K562 (cell line): ENCODE results near the gene PLEKHG5. TPM values are rescaled to one million over a fixed set of nuclear protein-coding genes. Genes with fewer than 3 reads are reported as not detected.

Source experiments
- CBFB ChIP-seq: sonication (generic); formaldehyde crosslinking; IDR thresholded peaks from 2 replicates; pipeline ENCODE4 v1.4.0; 2020; ENCODE audit warnings: mild to moderate bottlenecking, missing genetic modification reagents
- CCAR2 ChIP-seq: fragments of 200-400 bp; formaldehyde crosslinking; IDR thresholded peaks from 2 replicates; pipeline ENCODE4 v1.6.1; 2017; ENCODE audit warnings: mild to moderate bottlenecking, low read depth, low read length
- MCM5 ChIP-seq: fragments of 450-650 bp; IDR thresholded peaks from 2 replicates; pipeline ENCODE4 v1.6.1; 2016; ENCODE audit warnings: low read depth
- MTA3 ChIP-seq: fragments of 450-650 bp; formaldehyde crosslinking; IDR thresholded peaks from 2 replicates; pipeline ENCODE4 v1.6.1; 2017; ENCODE audit warnings: mild to moderate bottlenecking, borderline replicate concordance
- POLR3A ChIP-seq: IDR thresholded peaks from 2 replicates; pipeline ENCODE4 v1.6.1; 2011; ENCODE audit warnings: borderline replicate concordance, mild to moderate bottlenecking, moderate library complexity; ENCODE audit not compliant: insufficient read length, insufficient read depth; ENCODE audit errors: extremely low read depth
- STAG1 ChIP-seq: sonication (generic); formaldehyde crosslinking; IDR thresholded peaks from 2 replicates; pipeline ENCODE4 v1.5.0; 2020; ENCODE audit warnings: missing genetic modification reagents, borderline replicate concordance
- STAT5A ChIP-seq: IDR thresholded peaks from 2 replicates; pipeline ENCODE4 v1.6.1; 2012; ENCODE audit warnings: low read length, inconsistent platforms, borderline replicate concordance
- STAT5B ChIP-seq: fragments of 250-450 bp; sonication (Bioruptor Pico); IDR thresholded peaks from 2 replicates; pipeline ENCODE4 v1.8.0; 2021; ENCODE audit warnings: mild to moderate bottlenecking, inconsistent platforms
- TFAP4 ChIP-seq: sonication (generic); formaldehyde crosslinking; IDR thresholded peaks from 2 replicates; pipeline ENCODE4 v1.8.0; 2022; ENCODE audit warnings: missing genetic modification reagents, mild to moderate bottlenecking, moderate library complexity, borderline replicate concordance
- ZBTB9 ChIP-seq: fragments of 450-650 bp; formaldehyde crosslinking; IDR thresholded peaks from 2 replicates; pipeline ENCODE4 v1.4.0; 2020; ENCODE audit warnings: mild to moderate bottlenecking, moderate library complexity
- ZKSCAN8 ChIP-seq: fragments of 200-800 bp; sonication (Bioruptor generic); IDR thresholded peaks from 2 replicates; pipeline ENCODE4 v1.6.1; 2016; ENCODE audit warnings: missing genetic modification characterization, missing compliant biosample characterization
- ZNF143 ChIP-seq: sonication (generic); formaldehyde crosslinking; IDR thresholded peaks from 2 replicates; pipeline ENCODE4 v1.9.0; 2022; ENCODE audit warnings: mild to moderate bottlenecking, missing genetic modification reagents
- ZNF197 ChIP-seq: fragments of 200-800 bp; sonication (Bioruptor generic); IDR thresholded peaks from 2 replicates; pipeline ENCODE4 v1.6.1; 2016; ENCODE audit warnings: low read depth, missing genetic modification characterization, missing compliant biosample characterization
- ZNF24 ChIP-seq: fragments of 450-650 bp; IDR thresholded peaks from 2 replicates; pipeline ENCODE4 v1.6.1; 2016
- polyA plus RNA-seq, 8 experiments: library from polyadenylated mRNA; depleted of rRNA in 4 of 8; stranded (reverse) in 5 of 8; unstranded in 3 of 8; fragments of >200 nt; fragmentation: Nextera tagmentation in 2 of 8; fragmentation: Illumina TruSeq in 1 of 8; extraction: Ambion mirVana in 2 of 8; extraction: Trizol in 1 of 8; gene quantifications; 2 replicates each; pipeline versions ENCODE4 v1.2.1 to v1.2.3, GENCODE V29; 2011 to 2014; ENCODE audit warnings: inconsistent platforms in 1 of 8, missing spikeins in 1 of 8
- total RNA-seq, 7 experiments: library from RNA; depleted of rRNA in 6 of 7; stranded (reverse); fragments of >200 nt in 6 of 7; fragmentation: Illumina TruSeq in 2 of 7; extraction: Trizol in 2 of 7; gene quantifications; 2 replicates each; pipeline versions ENCODE4 v1.2.1 to v1.2.3, GENCODE V29; 2011 to 2021; ENCODE audit warnings: low replicate concordance in 1 of 7
- TF ChIP-seq, protein P1 (sequence below): IDR thresholded peaks from 3 replicates; pipeline ENCODE4 v1.6.1; 2011; ENCODE audit warnings: borderline replicate concordance, mild to moderate bottlenecking; ENCODE audit not compliant: insufficient read length, insufficient read depth
- TF ChIP-seq, protein P2 (sequence below): fragments of 450-650 bp; IDR thresholded peaks from 2 replicates; pipeline ENCODE4 v1.7.0; 2016; ENCODE audit warnings: borderline replicate concordance
- TF ChIP-seq, protein P3 (sequence below): sonication (generic); formaldehyde crosslinking; IDR thresholded peaks from 2 replicates; pipeline ENCODE4 v1.8.1; 2023; ENCODE audit warnings: mild to moderate bottlenecking, missing genetic modification reagents
- TF ChIP-seq, protein P4 (sequence below), 2 experiments: IDR thresholded peaks; 2 replicates each; pipeline ENCODE4 v1.6.1; 2011; ENCODE audit warnings: borderline replicate concordance in 1 of 2, control low read depth in 1 of 2, low read depth in 1 of 2, low read length in 1 of 2, mild to moderate bottlenecking in 1 of 2, mixed read lengths in 1 of 2, moderate library complexity in 1 of 2; ENCODE audit not compliant: insufficient read depth in 1 of 2, insufficient read length in 1 of 2, poor library complexity in 1 of 2, severe bottlenecking in 1 of 2; ENCODE audit errors: extremely low read depth in 1 of 2

The PLEKHG5 gene
- total and polyA plus RNA-seq, 9 of the 15 experiments (the other 6 are each of a cell fraction or from before 2014, with no cell fraction given), result 0.04 to 0.29 (median 0.09) TPM; not detected in 3

- no peak for TF ChIP-seq ZBTB9
- peak; percentile 11; the same call in 1 of the 2 replicates for TF ChIP-seq STAT5A
- TF ChIP-seq STAG1 (CRISPR knock-in tag), result peak; percentile 54; the same call in 1 of the 2 replicates
- TF ChIP-seq ZNF24, result no peak
- no peak for TF ChIP-seq CCAR2
- TF ChIP-seq, protein P1, sequence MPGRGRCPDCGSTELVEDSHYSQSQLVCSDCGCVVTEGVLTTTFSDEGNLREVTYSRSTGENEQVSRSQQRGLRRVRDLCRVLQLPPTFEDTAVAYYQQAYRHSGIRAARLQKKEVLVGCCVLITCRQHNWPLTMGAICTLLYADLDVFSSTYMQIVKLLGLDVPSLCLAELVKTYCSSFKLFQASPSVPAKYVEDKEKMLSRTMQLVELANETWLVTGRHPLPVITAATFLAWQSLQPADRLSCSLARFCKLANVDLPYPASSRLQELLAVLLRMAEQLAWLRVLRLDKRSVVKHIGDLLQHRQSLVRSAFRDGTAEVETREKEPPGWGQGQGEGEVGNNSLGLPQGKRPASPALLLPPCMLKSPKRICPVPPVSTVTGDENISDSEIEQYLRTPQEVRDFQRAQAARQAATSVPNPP, result no peak
- TF ChIP-seq TFAP4 (CRISPR knock-in tag), result peak; percentile 54
- no peak for TF ChIP-seq STAT5B (CRISPR knock-in tag)
- TF ChIP-seq, protein P2, sequence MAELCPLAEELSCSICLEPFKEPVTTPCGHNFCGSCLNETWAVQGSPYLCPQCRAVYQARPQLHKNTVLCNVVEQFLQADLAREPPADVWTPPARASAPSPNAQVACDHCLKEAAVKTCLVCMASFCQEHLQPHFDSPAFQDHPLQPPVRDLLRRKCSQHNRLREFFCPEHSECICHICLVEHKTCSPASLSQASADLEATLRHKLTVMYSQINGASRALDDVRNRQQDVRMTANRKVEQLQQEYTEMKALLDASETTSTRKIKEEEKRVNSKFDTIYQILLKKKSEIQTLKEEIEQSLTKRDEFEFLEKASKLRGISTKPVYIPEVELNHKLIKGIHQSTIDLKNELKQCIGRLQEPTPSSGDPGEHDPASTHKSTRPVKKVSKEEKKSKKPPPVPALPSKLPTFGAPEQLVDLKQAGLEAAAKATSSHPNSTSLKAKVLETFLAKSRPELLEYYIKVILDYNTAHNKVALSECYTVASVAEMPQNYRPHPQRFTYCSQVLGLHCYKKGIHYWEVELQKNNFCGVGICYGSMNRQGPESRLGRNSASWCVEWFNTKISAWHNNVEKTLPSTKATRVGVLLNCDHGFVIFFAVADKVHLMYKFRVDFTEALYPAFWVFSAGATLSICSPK, result no peak
- TF ChIP-seq, protein P3, sequence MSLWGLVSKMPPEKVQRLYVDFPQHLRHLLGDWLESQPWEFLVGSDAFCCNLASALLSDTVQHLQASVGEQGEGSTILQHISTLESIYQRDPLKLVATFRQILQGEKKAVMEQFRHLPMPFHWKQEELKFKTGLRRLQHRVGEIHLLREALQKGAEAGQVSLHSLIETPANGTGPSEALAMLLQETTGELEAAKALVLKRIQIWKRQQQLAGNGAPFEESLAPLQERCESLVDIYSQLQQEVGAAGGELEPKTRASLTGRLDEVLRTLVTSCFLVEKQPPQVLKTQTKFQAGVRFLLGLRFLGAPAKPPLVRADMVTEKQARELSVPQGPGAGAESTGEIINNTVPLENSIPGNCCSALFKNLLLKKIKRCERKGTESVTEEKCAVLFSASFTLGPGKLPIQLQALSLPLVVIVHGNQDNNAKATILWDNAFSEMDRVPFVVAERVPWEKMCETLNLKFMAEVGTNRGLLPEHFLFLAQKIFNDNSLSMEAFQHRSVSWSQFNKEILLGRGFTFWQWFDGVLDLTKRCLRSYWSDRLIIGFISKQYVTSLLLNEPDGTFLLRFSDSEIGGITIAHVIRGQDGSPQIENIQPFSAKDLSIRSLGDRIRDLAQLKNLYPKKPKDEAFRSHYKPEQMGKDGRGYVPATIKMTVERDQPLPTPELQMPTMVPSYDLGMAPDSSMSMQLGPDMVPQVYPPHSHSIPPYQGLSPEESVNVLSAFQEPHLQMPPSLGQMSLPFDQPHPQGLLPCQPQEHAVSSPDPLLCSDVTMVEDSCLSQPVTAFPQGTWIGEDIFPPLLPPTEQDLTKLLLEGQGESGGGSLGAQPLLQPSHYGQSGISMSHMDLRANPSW, result no peak
- TF ChIP-seq ZKSCAN8 (CRISPR knock-in tag), result no peak
- TF ChIP-seq MCM5, result no peak
- TF ChIP-seq ZNF197 (CRISPR knock-in tag), result no peak
- TF ChIP-seq, protein P4, sequence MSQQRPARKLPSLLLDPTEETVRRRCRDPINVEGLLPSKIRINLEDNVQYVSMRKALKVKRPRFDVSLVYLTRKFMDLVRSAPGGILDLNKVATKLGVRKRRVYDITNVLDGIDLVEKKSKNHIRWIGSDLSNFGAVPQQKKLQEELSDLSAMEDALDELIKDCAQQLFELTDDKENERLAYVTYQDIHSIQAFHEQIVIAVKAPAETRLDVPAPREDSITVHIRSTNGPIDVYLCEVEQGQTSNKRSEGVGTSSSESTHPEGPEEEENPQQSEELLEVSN (IDR thresholded peaks at IDR 0.05; ENCODE audit: borderline replicate concordance in 1 of 2, extremely low read depth in 1 of 2, insufficient read depth in 1 of 2, insufficient read length in 1 of 2, low read depth in 1 of 2, low read length in 1 of 2, poor library complexity in 1 of 2, severe bottlenecking in 1 of 2), result peak in 1 of 2 experiments; percentile 41
- TF ChIP-seq CBFB (CRISPR knock-in tag), result no peak
- TF ChIP-seq MTA3, result 0 out of 2 replicates have a peak, but pooled peaks have one; percentile 32
- no peak for TF ChIP-seq POLR3A
- no peak for TF ChIP-seq ZNF143 (CRISPR knock-in tag)
These were observed 68.0 kb downstream of the PLEKHG5 start (continued) for GRCh38 chr1:6423321-6423999.
